Hepatocyte (in vitro differentiated cells): ENCODE results near the gene GALT. TPM values are rescaled to one million over a fixed set of nuclear protein-coding genes. Genes with fewer than 3 reads are reported as not detected.

Experiments
- DNase-seq: peaks from one replicate; pipeline ENCODE4 v3.0.0-alpha.2; 2016; ENCODE audit warnings: low spot score
- H2AFZ ChIP-seq: fragments of 200-600 bp; sonication (generic); 2 replicates; pipeline ENCODE4 v1.6.0; 2016; ENCODE audit warnings: antibody characterized with exemption, mild to moderate bottlenecking
- H3K27ac ChIP-seq: fragments of 200-600 bp; sonication (generic); 2 replicates; pipeline ENCODE4 v1.5.1; 2016; ENCODE audit warnings: mild to moderate bottlenecking
- H3K27me3 ChIP-seq: fragments of 200-600 bp; sonication (generic); 2 replicates; pipeline ENCODE4 v1.6.1; 2016
- H3K36me3 ChIP-seq: fragments of 200-600 bp; sonication (generic); replicated peaks from 2 replicates; pipeline ENCODE4 v1.5.1; 2016; ENCODE audit warnings: low read depth; ENCODE audit not compliant: insufficient read depth
- H3K4me1 ChIP-seq: fragments of 200-600 bp; sonication (generic); 2 replicates; pipeline ENCODE4 v1.5.1; 2016; ENCODE audit warnings: mild to moderate bottlenecking, moderate library complexity; ENCODE audit not compliant: insufficient read depth
- H3K4me2 ChIP-seq: fragments of 200-600 bp; sonication (generic); 2 replicates; pipeline ENCODE4 v1.6.0; 2016
- H3K4me3 ChIP-seq: fragments of 200-600 bp; sonication (generic); 2 replicates; pipeline ENCODE4 v1.5.1; 2016; ENCODE audit warnings: mild to moderate bottlenecking
- H3K79me2 ChIP-seq: fragments of 200-600 bp; sonication (generic); 2 replicates; pipeline ENCODE4 v1.6.0; 2017; ENCODE audit warnings: mild to moderate bottlenecking
- H3K9me2 ChIP-seq: fragments of 200-600 bp; sonication (generic); replicated peaks from 2 replicates; pipeline ENCODE4 v1.6.0; 2017; ENCODE audit warnings: mild to moderate bottlenecking; ENCODE audit not compliant: insufficient read depth
- H3K9me3 ChIP-seq: fragments of 200-600 bp; sonication (generic); 2 replicates; pipeline ENCODE4 v1.5.1; 2016; ENCODE audit warnings: low read depth, mild to moderate bottlenecking
- H4K20me1 ChIP-seq: fragments of 200-600 bp; sonication (generic); 2 replicates; pipeline ENCODE4 v1.6.0; 2016; ENCODE audit warnings: mild to moderate bottlenecking; ENCODE audit not compliant: insufficient read depth, poor library complexity, severe bottlenecking
- EZH2 ChIP-seq: fragments of 200-600 bp; sonication (generic); IDR thresholded peaks from 2 replicates; pipeline ENCODE4 v1.6.1; 2016; ENCODE audit warnings: antibody characterized with exemption, mild to moderate bottlenecking, borderline replicate concordance
- EZH2phosphoT487 ChIP-seq: fragments of 200-600 bp; sonication (generic); IDR thresholded peaks from one replicate; pipeline ENCODE4 v1.6.1; 2018; ENCODE audit warnings: antibody characterized with exemption, mild to moderate bottlenecking, low read depth, moderate library complexity; ENCODE audit not compliant: unreplicated experiment, severe bottlenecking
- WGBS: methylation state at CpG from one replicate; pipeline ENCODE4 v1.1.6; 2016; ENCODE audit warnings: low lambda C conversion rate; ENCODE audit errors: missing lambda C conversion rate; 5-methylcytosine and 5-hydroxymethylcytosine counted together
- polyA plus RNA-seq: library from polyadenylated mRNA; unstranded; fragments of >200 nt; fragmentation: Nextera tagmentation; extraction: Ambion mirVana; gene quantifications from 2 replicates; pipeline ENCODE4 v1.2.1, GENCODE V29; 2016
- total RNA-seq: library from RNA; depleted of rRNA; stranded (reverse); fragments of >200 nt; gene quantifications from 2 replicates; pipeline ENCODE4 v1.2.3, GENCODE V29; 2014
- TF ChIP-seq, protein P1 (sequence below): fragments of 200-600 bp; sonication (generic); IDR thresholded peaks from 2 replicates; pipeline ENCODE4 v1.5.1; 2016; ENCODE audit warnings: antibody characterized with exemption, mild to moderate bottlenecking; ENCODE audit not compliant: poor library complexity

GALT gene
- total and polyA plus RNA-seq, 2 experiments from 2014 or later = 46.1 to 121 TPM

DNA sequence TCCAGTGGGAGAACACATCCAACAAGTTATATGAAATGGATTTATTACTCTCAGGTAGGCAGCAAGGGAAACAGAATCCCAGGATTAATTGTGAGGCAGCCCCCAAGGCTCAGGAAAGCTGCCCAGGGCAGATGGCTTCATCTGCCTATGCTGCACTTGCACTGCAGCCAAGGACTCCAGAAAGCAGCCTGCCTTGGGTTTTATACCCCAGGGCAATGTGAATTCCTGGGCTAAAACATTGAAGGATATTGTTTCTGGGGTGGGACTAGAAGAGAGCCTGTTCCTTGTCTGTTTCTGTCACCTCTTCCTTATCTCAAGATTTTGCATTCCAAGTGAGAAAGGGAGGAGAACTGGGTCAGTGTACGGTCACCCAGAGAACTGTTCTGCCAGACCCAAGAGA is 24.8 kb downstream of the GALT start:
- Histone ChIP-seq H3K4me3 (no peak overlapping the region), H3K4me1 (peaks cover 5% of the 10 kb centered on the region), H3K36me3 (no peaks in the 10 kb centered on the region), H2AFZ (no peak overlapping the region), H3K9me2 (no peaks in the 10 kb centered on the region), H3K27ac (no peak overlapping the region), H4K20me1 (no peaks in the 10 kb centered on the region), H3K9me3 (no peaks in the 10 kb centered on the region), H3K27me3 (no peaks in the 10 kb centered on the region), H3K79me2 (peaks cover 14% of the 10 kb centered on the region), H3K4me2 (no peak overlapping the region)
- DNase-seq = no peak
- WGBS = 54% methylated on average over 1 of the region's 1 CpG
- no peak for TF ChIP-seq EZH2phosphoT487
- TF ChIP-seq, protein P1, sequence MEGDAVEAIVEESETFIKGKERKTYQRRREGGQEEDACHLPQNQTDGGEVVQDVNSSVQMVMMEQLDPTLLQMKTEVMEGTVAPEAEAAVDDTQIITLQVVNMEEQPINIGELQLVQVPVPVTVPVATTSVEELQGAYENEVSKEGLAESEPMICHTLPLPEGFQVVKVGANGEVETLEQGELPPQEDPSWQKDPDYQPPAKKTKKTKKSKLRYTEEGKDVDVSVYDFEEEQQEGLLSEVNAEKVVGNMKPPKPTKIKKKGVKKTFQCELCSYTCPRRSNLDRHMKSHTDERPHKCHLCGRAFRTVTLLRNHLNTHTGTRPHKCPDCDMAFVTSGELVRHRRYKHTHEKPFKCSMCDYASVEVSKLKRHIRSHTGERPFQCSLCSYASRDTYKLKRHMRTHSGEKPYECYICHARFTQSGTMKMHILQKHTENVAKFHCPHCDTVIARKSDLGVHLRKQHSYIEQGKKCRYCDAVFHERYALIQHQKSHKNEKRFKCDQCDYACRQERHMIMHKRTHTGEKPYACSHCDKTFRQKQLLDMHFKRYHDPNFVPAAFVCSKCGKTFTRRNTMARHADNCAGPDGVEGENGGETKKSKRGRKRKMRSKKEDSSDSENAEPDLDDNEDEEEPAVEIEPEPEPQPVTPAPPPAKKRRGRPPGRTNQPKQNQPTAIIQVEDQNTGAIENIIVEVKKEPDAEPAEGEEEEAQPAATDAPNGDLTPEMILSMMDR = no peak
- no peak for TF ChIP-seq EZH2

DNA sequence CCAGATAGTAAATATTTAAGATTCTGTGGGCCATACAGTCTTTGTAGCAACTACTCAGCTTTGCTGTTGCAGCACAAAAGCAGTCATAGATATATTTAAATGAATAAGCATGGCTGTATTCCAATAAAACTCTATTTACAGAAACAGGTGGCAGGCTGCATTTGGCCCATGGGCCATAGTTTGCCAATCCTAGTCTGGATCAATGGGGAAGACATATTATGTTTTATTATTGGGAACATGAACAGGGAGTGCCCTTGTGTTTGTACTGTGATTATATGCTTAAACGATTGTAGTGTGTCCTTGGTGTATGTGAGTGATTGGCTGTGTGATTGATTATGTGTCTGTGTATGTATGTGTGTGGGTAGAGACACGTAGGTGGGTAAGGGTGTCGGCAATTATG is 28.0 kb downstream of the GALT start:
- WGBS = 82% methylated on average over 3 of the region's 3 CpGs
- no peaks in the 10 kb centered on the region for H3K4me1 ChIP-seq
- no peaks in the 10 kb centered on the region for H4K20me1 ChIP-seq
- TF ChIP-seq EZH2 = no peak
- TF ChIP-seq, protein P1 = no peak
- no peak for TF ChIP-seq EZH2phosphoT487
- no peak for DNase-seq
- no peaks in the 10 kb centered on the region for H3K9me2 ChIP-seq
- no peaks in the 10 kb centered on the region for H3K36me3 ChIP-seq
- no peaks in the 10 kb centered on the region for H3K9me3 ChIP-seq
- H3K4me3 ChIP-seq = no peak overlapping the region
- no peak overlapping the region for H3K4me2 ChIP-seq
- H3K79me2 ChIP-seq = no peaks in the 10 kb centered on the region
- H3K27me3 ChIP-seq = no peaks in the 10 kb centered on the region
- H2AFZ ChIP-seq = no peak overlapping the region
- H3K27ac ChIP-seq = no peak overlapping the region

DNA sequence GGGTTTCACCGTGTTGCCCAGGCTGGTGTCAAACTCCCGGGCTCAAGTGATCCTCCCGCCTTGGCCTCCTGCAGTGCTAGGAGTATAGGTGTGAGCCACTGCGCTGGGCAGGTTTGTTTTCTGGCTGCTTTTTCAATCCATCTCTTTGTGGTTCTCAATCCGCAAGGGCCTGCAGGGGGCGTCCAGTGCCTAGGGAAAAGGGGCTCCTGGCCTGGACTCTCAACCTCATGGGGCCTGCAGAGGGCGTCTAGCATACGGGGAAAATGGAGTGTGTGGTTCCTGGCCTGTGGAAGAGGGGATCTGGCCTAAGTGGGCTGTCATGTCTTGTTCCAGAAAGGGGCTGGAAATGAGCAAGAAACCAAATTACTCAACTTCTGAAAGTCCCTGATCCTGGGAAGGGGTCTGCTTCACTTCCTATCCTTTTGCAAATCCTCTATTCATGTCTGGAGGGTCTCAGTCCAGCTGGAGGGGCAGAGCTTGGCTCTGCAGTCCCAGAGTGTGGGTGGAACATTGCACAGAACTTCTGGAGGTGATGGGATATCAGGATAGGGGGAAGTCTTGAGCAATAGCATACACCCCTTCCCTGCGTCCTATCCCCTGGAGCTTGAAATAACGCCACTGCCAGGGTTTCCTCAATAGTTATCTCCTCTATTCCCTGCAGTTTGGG is 28.7 kb downstream of the GALT start:
- TF ChIP-seq EZH2 (no peak), EZH2phosphoT487 (no peak)
- TF ChIP-seq, protein P1 = peak; percentile 56
- H3K27ac ChIP-seq = no peak overlapping the region
- H3K9me2 ChIP-seq = no peaks in the 10 kb centered on the region
- H4K20me1 ChIP-seq = no peaks in the 10 kb centered on the region
- H3K27me3 ChIP-seq = no peaks in the 10 kb centered on the region
- H3K79me2 ChIP-seq = no peaks in the 10 kb centered on the region
- no peaks in the 10 kb centered on the region for H3K4me1 ChIP-seq
- WGBS = 34% methylated on average over 10 of the region's 10 CpGs
- H3K4me3 ChIP-seq = no peak overlapping the region
- no peaks in the 10 kb centered on the region for H3K9me3 ChIP-seq
- DNase-seq = peak; percentile 82
- no peaks in the 10 kb centered on the region for H3K36me3 ChIP-seq
- no peak overlapping the region for H3K4me2 ChIP-seq
- no peak overlapping the region for H2AFZ ChIP-seq
